ENCODE results near the gene FAAP20. TPM values are rescaled to one million over a fixed set of nuclear protein-coding genes. Genes with fewer than 3 reads are reported as not detected.

Gene FAAP20
- total and polyA plus RNA-seq, 9 of the 15 experiments (the other 6 are each of a cell fraction or from before 2014, with no cell fraction given) = 0.58 to 143 (median 9.9) TPM

DNA sequence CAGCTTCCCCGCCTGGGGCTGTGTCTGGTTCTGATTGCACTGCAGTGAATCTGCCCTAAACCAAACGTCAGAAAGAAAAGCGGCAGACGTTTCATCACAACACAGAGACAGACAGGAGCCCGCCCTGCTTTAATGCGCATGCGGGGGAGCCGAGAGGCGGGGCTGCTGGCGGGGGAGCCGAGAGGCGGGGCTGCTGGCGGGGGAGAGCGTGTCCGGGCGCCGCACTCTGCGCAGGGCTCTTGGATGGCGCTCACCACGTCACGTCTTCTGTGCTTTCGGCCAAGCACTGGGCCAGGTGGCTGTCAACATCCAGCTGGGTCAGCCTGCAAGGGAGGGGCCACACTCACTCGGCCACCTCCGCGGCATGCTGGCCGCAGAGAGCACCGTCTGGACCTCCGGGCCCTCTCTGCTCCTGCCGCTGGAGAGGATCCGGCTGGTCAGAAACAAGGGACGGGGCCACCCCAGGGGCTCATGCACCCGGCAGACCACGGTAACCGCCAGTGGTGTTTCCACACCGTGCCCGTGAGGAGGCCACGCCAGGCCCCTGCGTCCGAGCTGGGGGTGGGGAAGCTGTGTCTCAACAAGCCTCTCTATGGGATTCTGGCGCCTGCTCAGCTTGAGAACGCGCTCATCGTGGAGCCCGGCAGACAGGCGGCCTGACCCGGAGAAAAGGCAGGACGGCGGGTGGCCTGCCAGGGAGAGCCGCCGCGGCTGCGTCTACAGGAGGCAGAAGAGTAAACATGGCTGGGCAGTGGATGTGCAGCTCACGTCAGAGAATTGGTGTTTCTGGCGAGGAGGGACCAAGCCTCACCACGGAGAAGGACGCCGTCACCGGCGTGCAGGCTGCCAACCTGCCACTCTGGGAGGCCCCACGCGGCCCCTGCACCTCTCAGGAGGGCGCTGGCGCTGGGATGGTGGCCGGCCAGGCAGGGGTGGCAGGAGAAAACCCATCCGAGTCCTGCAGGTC lies 4.8 kb downstream of the FAAP20 start (continued):
- TF ChIP-seq, protein P1, sequence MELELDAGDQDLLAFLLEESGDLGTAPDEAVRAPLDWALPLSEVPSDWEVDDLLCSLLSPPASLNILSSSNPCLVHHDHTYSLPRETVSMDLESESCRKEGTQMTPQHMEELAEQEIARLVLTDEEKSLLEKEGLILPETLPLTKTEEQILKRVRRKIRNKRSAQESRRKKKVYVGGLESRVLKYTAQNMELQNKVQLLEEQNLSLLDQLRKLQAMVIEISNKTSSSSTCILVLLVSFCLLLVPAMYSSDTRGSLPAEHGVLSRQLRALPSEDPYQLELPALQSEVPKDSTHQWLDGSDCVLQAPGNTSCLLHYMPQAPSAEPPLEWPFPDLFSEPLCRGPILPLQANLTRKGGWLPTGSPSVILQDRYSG (tag; conservative IDR thresholded peaks at IDR 0.05; ENCODE audit: low read depth) = no peak
- TF ChIP-seq, protein P2, sequence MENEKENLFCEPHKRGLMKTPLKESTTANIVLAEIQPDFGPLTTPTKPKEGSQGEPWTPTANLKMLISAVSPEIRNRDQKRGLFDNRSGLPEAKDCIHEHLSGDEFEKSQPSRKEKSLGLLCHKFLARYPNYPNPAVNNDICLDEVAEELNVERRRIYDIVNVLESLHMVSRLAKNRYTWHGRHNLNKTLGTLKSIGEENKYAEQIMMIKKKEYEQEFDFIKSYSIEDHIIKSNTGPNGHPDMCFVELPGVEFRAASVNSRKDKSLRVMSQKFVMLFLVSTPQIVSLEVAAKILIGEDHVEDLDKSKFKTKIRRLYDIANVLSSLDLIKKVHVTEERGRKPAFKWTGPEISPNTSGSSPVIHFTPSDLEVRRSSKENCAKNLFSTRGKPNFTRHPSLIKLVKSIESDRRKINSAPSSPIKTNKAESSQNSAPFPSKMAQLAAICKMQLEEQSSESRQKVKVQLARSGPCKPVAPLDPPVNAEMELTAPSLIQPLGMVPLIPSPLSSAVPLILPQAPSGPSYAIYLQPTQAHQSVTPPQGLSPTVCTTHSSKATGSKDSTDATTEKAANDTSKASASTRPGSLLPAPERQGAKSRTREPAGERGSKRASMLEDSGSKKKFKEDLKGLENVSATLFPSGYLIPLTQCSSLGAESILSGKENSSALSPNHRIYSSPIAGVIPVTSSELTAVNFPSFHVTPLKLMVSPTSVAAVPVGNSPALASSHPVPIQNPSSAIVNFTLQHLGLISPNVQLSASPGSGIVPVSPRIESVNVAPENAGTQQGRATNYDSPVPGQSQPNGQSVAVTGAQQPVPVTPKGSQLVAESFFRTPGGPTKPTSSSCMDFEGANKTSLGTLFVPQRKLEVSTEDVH (IDR thresholded peaks at IDR 0.05; ENCODE audit: low read depth, partially characterized antibody) = no peak
- TF ChIP-seq JUNB (CRISPR knock-in tag; conservative IDR thresholded peaks at IDR 0.05) (no peak), GTF2F1 (IDR thresholded peaks at IDR 0.05; ENCODE audit: low read depth, low read length) (0 out of 2 replicates have a peak, but pooled peaks have one; percentile 35), NR1H2 (CRISPR knock-in tag; IDR thresholded peaks at IDR 0.05) (no peak), TCF3 (CRISPR knock-in tag; IDR thresholded peaks at IDR 0.05) (0 out of 2 replicates have a peak, but pooled peaks have one; percentile 9), ILF3 (IDR thresholded peaks at IDR 0.05; ENCODE audit: borderline replicate concordance) (no peak), MTF1 (CRISPR knock-in tag; IDR thresholded peaks at IDR 0.05; ENCODE audit: borderline replicate concordance) (no peak), CBFA2T2 (conservative IDR thresholded peaks at IDR 0.05) (peak; percentile 44)
- TF ChIP-seq, protein P3, sequence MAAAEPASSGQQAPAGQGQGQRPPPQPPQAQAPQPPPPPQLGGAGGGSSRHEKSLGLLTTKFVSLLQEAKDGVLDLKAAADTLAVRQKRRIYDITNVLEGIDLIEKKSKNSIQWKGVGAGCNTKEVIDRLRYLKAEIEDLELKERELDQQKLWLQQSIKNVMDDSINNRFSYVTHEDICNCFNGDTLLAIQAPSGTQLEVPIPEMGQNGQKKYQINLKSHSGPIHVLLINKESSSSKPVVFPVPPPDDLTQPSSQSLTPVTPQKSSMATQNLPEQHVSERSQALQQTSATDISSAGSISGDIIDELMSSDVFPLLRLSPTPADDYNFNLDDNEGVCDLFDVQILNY (CRISPR knock-in tag; IDR thresholded peaks at IDR 0.05) = no peak
- TF ChIP-seq, protein P4, sequence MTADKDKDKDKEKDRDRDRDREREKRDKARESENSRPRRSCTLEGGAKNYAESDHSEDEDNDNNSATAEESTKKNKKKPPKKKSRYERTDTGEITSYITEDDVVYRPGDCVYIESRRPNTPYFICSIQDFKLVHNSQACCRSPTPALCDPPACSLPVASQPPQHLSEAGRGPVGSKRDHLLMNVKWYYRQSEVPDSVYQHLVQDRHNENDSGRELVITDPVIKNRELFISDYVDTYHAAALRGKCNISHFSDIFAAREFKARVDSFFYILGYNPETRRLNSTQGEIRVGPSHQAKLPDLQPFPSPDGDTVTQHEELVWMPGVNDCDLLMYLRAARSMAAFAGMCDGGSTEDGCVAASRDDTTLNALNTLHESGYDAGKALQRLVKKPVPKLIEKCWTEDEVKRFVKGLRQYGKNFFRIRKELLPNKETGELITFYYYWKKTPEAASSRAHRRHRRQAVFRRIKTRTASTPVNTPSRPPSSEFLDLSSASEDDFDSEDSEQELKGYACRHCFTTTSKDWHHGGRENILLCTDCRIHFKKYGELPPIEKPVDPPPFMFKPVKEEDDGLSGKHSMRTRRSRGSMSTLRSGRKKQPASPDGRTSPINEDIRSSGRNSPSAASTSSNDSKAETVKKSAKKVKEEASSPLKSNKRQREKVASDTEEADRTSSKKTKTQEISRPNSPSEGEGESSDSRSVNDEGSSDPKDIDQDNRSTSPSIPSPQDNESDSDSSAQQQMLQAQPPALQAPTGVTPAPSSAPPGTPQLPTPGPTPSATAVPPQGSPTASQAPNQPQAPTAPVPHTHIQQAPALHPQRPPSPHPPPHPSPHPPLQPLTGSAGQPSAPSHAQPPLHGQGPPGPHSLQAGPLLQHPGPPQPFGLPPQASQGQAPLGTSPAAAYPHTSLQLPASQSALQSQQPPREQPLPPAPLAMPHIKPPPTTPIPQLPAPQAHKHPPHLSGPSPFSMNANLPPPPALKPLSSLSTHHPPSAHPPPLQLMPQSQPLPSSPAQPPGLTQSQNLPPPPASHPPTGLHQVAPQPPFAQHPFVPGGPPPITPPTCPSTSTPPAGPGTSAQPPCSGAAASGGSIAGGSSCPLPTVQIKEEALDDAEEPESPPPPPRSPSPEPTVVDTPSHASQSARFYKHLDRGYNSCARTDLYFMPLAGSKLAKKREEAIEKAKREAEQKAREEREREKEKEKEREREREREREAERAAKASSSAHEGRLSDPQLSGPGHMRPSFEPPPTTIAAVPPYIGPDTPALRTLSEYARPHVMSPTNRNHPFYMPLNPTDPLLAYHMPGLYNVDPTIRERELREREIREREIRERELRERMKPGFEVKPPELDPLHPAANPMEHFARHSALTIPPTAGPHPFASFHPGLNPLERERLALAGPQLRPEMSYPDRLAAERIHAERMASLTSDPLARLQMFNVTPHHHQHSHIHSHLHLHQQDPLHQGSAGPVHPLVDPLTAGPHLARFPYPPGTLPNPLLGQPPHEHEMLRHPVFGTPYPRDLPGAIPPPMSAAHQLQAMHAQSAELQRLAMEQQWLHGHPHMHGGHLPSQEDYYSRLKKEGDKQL (CRISPR knock-in tag; IDR thresholded peaks at IDR 0.05; ENCODE audit: borderline replicate concordance) = no peak
- TF ChIP-seq, protein P5, sequence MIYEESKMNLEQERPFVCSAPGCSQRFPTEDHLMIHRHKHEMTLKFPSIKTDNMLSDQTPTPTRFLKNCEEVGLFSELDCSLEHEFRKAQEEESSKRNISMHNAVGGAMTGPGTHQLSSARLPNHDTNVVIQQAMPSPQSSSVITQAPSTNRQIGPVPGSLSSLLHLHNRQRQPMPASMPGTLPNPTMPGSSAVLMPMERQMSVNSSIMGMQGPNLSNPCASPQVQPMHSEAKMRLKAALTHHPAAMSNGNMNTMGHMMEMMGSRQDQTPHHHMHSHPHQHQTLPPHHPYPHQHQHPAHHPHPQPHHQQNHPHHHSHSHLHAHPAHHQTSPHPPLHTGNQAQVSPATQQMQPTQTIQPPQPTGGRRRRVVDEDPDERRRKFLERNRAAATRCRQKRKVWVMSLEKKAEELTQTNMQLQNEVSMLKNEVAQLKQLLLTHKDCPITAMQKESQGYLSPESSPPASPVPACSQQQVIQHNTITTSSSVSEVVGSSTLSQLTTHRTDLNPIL (CRISPR knock-in tag; IDR thresholded peaks at IDR 0.05) = no peak
